ENCODE measurements around the gene MDFI.
"Not testable (repeated sequence)": the region's sequence is repeated elsewhere in the genome, so short reads cannot be mapped to it uniquely, and the experiment has no call there.

Gene MDFI

GRCh38 chr6:41602422-41602743 lies 35.9 kb upstream of the MDFI start:
- H3K27ac ChIP-seq = peak overlapping the region; percentile 63
- no peaks in the 10 kb centered on the region for H4K20me1 ChIP-seq
- H3K9ac ChIP-seq = peak overlapping the region; percentile 46; the same call in 1 of the 2 replicates
- no peak for TF ChIP-seq Cebpa-rat (IDR thresholded peaks at IDR 0.05)
- H3K4me3 ChIP-seq = no peak overlapping the region
- no peaks in the 10 kb centered on the region; the same call in 1 of the 2 replicates for H3K36me3 ChIP-seq
- H3K9me3 ChIP-seq = no peaks in the 10 kb centered on the region
- no peaks in the 10 kb centered on the region for H3K27me3 ChIP-seq
- H3K4me2 ChIP-seq = peak overlapping the region; percentile 89
- peaks cover 74% of the 10 kb centered on the region for H3K4me1 ChIP-seq

DNA sequence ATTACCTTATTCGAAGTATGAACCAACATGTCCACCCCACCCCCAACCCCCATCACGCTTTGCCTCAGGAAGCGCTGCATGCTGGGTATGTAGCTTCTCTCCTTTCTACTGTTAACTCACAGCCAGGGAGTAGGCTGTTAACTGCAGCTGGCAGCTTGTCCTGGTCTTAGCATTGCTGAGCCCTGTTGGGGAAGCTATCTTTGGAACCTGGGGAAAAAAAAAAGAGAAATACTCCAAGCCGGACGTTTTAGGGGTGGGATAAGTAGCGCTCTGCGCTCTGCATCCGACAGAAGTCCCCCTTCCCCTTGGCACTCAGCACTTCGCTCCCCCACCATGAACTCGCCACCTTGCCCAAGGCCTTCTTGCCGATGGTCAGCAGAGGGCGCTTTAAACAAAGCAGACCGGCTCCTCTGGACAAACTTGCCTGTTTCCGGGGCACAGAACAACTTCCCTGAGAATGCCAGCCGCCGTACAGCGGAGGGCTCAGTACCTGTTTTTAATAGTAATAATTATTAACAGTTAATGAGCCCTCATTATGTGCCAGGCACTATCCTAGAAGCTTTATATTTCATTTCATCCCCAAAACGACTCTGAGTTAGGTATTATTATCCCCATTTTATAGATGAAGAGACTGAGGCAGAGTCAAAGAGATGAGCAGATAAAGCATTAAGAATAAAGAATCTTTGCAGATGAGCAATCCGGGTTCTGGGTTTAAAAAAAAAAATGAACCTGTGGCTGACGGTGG lies 35.2 kb upstream of the MDFI start:
- Histone ChIP-seq H4K20me1 (no peaks in the 10 kb centered on the region), H3K9ac (peak overlapping the region; percentile 46; the same call in 1 of the 2 replicates), H3K4me2 (peak overlapping the region; percentile 89)

DNA sequence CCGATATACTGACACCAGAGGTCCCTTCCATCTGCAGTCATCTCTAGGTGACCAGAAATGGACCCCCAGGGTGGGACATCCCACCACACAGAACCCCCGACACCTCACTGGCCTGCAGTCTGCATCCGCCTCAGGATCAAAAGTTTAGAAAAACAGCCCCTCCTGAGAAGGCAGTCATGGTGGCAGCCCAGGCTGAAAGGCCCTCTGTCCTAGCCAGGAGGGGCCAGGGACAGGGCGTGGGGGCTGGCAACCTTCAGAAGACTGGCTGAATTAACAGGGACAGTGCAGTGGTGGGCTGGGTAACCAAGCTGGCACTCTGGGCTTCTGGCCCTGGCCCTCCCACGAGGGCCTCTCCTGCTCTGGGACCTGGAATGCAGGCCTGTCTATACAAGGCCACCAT lies 34.3 kb upstream of the MDFI start:
- H3K9me3 ChIP-seq = no peaks in the 10 kb centered on the region
- no peak overlapping the region for H3K4me3 ChIP-seq
- peak overlapping the region; percentile 46 for H3K27ac ChIP-seq
- H4K20me1 ChIP-seq = no peaks in the 10 kb centered on the region
- H3K36me3 ChIP-seq = no peaks in the 10 kb centered on the region
- no peaks in the 10 kb centered on the region for H3K27me3 ChIP-seq
- H3K4me1 ChIP-seq = peaks cover 64% of the 10 kb centered on the region
- TF ChIP-seq Cebpa-rat (IDR thresholded peaks at IDR 0.05) = no peak
- no peak overlapping the region for H3K9ac ChIP-seq
- H3K4me2 ChIP-seq = no peak overlapping the region; the same call in 1 of the 2 replicates

More for the DNA sequence above, 35.2 kb upstream of the MDFI start:
- no peaks in the 10 kb centered on the region for H3K27me3 ChIP-seq
- H3K4me3 ChIP-seq = no peak overlapping the region
- no peak for TF ChIP-seq Cebpa-rat (IDR thresholded peaks at IDR 0.05)
- H3K9me3 ChIP-seq = no peaks in the 10 kb centered on the region
- H3K36me3 ChIP-seq = no peaks in the 10 kb centered on the region
- peak overlapping the region; percentile 48; the same call in 1 of the 2 replicates for H3K27ac ChIP-seq
- H3K4me1 ChIP-seq = peaks cover 74% of the 10 kb centered on the region

GRCh38 chr6:41605649-41606048 lies 32.6 kb upstream of the MDFI start:
- H4K20me1 ChIP-seq = no peaks in the 10 kb centered on the region
- TF ChIP-seq Cebpa-rat (IDR thresholded peaks at IDR 0.05) = no peak
- H3K4me2 ChIP-seq = no peak overlapping the region
- no peaks in the 10 kb centered on the region for H3K36me3 ChIP-seq
- H3K4me1 ChIP-seq = peaks cover 48% of the 10 kb centered on the region
- H3K9me3 ChIP-seq = no peaks in the 10 kb centered on the region
- H3K9ac ChIP-seq = no peak overlapping the region
- no peak overlapping the region for H3K27ac ChIP-seq
- H3K27me3 ChIP-seq = no peaks in the 10 kb centered on the region
- H3K4me3 ChIP-seq = no peak overlapping the region

DNA sequence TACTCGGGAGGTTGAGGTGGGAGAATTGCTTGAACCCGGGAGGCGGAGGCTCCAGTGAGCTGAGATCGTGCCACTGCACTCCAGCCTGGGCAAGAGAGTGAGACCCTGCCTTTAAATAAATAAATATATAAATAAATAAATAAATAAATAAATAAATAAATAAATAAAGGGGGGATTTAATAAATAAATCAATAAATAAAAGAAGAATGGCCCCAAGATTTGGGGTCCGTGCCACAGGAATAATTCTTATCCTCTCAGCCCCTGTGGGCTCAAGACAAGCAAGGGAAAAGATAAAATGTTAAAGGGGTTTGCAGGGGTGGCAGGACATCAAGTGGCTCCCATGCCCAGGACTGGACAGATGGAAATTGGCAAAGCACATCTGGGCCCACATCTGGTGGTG lies 31.2 kb upstream of the MDFI start:
- no peaks in the 10 kb centered on the region for H3K36me3 ChIP-seq
- H4K20me1 ChIP-seq = no peaks in the 10 kb centered on the region
- H3K9me3 ChIP-seq = no peaks in the 10 kb centered on the region
- TF ChIP-seq Cebpa-rat (IDR thresholded peaks at IDR 0.05) = no peak
- H3K9ac ChIP-seq = no peak overlapping the region
- H3K4me1 ChIP-seq = peaks cover 34% of the 10 kb centered on the region
- no peak overlapping the region for H3K27ac ChIP-seq
- no peak overlapping the region for H3K4me3 ChIP-seq
- H3K4me2 ChIP-seq = no peak overlapping the region
- no peaks in the 10 kb centered on the region for H3K27me3 ChIP-seq

DNA sequence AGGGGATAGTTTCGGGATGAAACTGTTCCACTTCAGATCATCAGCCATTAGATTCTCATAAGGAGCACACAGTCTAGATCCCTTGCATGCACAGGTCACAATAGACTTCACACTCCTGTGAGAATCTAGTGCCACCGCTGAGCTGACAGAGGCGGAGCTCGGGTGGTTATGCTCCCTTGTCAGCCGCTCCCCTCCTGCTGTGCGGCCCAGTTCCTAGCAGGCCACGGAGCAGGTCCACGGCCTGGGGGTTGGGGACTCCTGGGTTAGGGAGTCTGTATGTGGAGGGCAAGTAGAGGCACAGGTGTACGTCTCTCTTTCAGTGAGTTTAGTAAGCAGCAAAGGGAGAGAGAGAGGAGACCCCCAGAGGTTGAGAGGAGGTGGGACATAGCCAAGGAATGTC lies 30.5 kb upstream of the MDFI start:
- Histone ChIP-seq H4K20me1 (no peaks in the 10 kb centered on the region), H3K9ac (no peak overlapping the region), H3K9me3 (peaks cover 6% of the 10 kb centered on the region; the same call in 1 of the 2 replicates), H3K4me3 (no peak overlapping the region), H3K4me1 (peaks cover 27% of the 10 kb centered on the region), H3K27ac (no peak overlapping the region), H3K4me2 (no peak overlapping the region), H3K36me3 (no peaks in the 10 kb centered on the region), H3K27me3 (no peaks in the 10 kb centered on the region)
- no peak for TF ChIP-seq Cebpa-rat (IDR thresholded peaks at IDR 0.05)

DNA sequence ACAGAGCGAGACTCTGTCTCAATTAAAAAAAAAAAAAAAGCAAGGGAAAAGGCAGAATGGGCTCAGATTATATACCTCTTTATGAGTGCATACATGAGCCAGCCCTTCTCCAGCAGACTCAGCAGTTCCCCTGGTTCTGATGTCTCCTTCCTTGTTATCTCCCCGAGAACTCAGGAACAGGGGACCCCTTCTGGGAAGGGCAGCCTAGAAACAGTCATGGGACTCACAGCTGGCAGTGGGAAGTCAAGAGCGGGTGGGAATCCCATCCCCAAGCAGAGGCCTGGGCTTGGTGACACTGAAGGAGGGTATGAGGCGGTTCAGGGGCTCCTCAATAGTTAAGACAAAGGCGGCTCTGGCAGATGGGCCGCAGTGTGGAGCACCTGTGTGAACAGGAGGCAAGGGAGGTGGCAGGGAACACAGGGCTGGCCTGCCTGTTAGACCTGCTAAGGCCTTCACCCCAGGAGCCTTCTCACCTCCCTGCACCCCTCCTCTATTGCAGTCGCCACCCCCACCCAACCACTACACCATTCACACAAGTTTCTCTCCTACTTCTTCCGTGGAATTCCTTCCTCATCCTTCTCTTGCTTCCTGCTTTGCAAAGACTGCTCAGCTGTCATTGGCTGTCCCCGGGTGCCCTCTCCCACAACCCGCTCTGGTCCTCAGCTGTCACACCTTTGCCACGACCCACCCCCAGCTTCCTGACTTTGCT lies 29.7 kb upstream of the MDFI start:
- Histone ChIP-seq H3K4me2 (no peak overlapping the region), H3K36me3 (no peaks in the 10 kb centered on the region), H3K9me3 (peaks cover 13% of the 10 kb centered on the region; the same call in 1 of the 2 replicates), H4K20me1 (no peaks in the 10 kb centered on the region), H3K9ac (no peak overlapping the region), H3K27me3 (no peaks in the 10 kb centered on the region), H3K27ac (0 out of 2 replicates have a peak overlapping the region, but pooled peaks have one; percentile 12), H3K4me3 (no peak overlapping the region), H3K4me1 (peaks cover 20% of the 10 kb centered on the region)
- no peak for TF ChIP-seq Cebpa-rat (IDR thresholded peaks at IDR 0.05)

GRCh38 chr6:41614715-41615114 lies 23.6 kb upstream of the MDFI start:
- peaks cover 20% of the 10 kb centered on the region for H3K4me1 ChIP-seq
- no peak overlapping the region for H3K27ac ChIP-seq
- H3K27me3 ChIP-seq = no peaks in the 10 kb centered on the region
- H3K9me3 ChIP-seq = peaks cover 21% of the 10 kb centered on the region; the same call in 1 of the 2 replicates
- no peak for TF ChIP-seq Cebpa-rat (IDR thresholded peaks at IDR 0.05)
- H3K4me2 ChIP-seq = no peak overlapping the region
- no peak overlapping the region for H3K4me3 ChIP-seq
- no peak overlapping the region for H3K9ac ChIP-seq
- H3K36me3 ChIP-seq = no peaks in the 10 kb centered on the region
- no peaks in the 10 kb centered on the region for H4K20me1 ChIP-seq

DNA sequence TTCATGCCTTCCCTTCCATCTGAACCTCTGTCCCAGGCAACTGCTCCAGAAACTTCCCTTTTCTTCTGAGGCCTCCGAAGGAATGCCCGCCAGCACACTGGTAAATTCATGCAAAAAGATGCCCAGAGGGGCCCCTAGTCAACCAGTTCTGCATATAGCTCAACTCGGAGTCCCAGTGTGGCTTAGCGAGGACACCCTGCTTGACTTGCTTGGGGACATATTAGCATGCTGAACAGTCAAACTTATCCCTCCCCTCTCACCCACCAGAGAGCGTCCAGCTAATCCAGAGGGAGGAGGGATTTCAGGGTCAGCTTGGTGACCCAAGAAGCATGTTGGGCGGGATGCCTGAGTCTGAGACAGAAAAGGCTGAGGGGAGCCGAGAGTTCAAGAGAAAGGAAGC lies 23.0 kb upstream of the MDFI start:
- H3K4me3 ChIP-seq = no peak overlapping the region
- H3K4me2 ChIP-seq = no peak overlapping the region
- no peaks in the 10 kb centered on the region for H3K36me3 ChIP-seq
- TF ChIP-seq Cebpa-rat (IDR thresholded peaks at IDR 0.05) = no peak
- peaks cover 25% of the 10 kb centered on the region for H3K9me3 ChIP-seq
- no peaks in the 10 kb centered on the region for H3K27me3 ChIP-seq
- no peak overlapping the region for H3K27ac ChIP-seq
- H3K4me1 ChIP-seq = peaks cover 20% of the 10 kb centered on the region
- no peaks in the 10 kb centered on the region for H4K20me1 ChIP-seq
- no peak overlapping the region for H3K9ac ChIP-seq

DNA sequence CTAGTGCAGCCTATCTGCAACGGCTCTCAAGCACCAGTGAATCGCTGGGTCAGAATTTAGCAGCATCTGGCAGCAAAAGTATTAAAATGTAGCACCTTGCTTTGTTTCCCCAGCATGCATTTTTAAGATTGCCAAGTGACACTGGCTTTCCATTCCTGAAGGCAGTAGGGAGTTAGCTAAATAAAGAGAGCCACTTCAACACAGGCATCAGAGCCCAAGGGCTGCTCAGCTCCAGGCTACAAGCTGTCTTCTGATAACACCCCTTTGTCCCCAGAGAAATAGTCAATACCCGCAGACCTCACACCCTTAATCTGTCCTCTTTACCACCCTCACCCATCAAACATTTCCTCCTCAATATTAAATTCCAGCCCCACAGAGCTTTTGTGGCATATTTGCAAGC lies 19.7 kb upstream of the MDFI start:
- Histone ChIP-seq H3K27me3 (no peaks in the 10 kb centered on the region), H3K9ac (peak overlapping the region; percentile 25; the same call in 1 of the 2 replicates), H3K4me2 (peak overlapping the region; percentile 54), H3K36me3 (no peaks in the 10 kb centered on the region), H3K27ac (peak overlapping the region; percentile 67), H4K20me1 (no peaks in the 10 kb centered on the region), H3K4me1 (peaks cover 38% of the 10 kb centered on the region), H3K4me3 (no peak overlapping the region), H3K9me3 (peaks cover 32% of the 10 kb centered on the region)
- TF ChIP-seq Cebpa-rat (IDR thresholded peaks at IDR 0.05) = no peak

DNA sequence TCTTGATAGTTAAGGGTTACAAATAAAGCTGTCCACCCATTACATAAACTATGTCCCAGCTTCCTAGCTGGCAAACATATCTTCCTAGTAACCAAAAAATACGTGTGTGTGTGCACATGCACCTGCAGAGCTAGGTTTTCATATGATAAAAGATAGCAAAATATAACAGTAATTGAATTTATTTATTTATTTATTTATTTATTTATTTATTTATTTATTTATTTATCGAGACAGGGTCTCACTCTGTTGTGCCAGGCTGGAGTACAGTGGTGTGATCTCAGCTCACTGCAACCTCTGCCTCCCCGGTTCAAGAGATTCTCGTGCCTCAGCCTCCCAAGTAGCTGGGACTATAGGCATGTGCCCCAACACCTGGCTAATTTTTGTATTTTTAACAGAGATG lies 19.1 kb upstream of the MDFI start:
- H3K27ac ChIP-seq, H4K20me1 ChIP-seq, H3K9ac ChIP-seq, H3K27me3 ChIP-seq, H3K4me3 ChIP-seq, H3K36me3 ChIP-seq: not testable (repeated sequence)
- Histone ChIP-seq H3K9me3 (peaks cover 29% of the 10 kb centered on the region), H3K4me2 (peak overlapping the region; percentile 54), H3K4me1 (peaks cover 44% of the 10 kb centered on the region)

Data from BLaER1 (cell line).